Prostate gland (tissue), 2 donors: ENCODE measurements around the gene DDN.

ENCODE experiments used
- CTCF ChIP-seq, 4 experiments: fragments of 200-600 bp in 2 of 4; fragments of 450-650 bp in 2 of 4; sonication (generic) in 2 of 4; IDR thresholded peaks; 1 replicate in 3 of 4; 2 replicates in 1 of 4; pipeline ENCODE4 v1.5.1; 2016 to 2019; ENCODE audit warnings: antibody characterized with exemption in 4 of 4, mild to moderate bottlenecking in 2 of 4, moderate library complexity in 2 of 4
- POLR2A ChIP-seq: fragments of 450-650 bp; IDR thresholded peaks from one replicate; pipeline ENCODE4 v1.6.1; 2016; ENCODE audit warnings: antibody characterized with exemption, mild to moderate bottlenecking
- POLR2AphosphoS5 ChIP-seq: sonication (generic); formaldehyde crosslinking; IDR thresholded peaks from one replicate; pipeline ENCODE4 v1.6.1; 2017; ENCODE audit warnings: antibody characterized with exemption

- TF ChIP-seq CTCF (IDR thresholded peaks at IDR 0.05) (no peak), POLR2A (no peak), POLR2AphosphoS5 (no peak)
These were observed 45.5 kb upstream of the DDN start for GRCh38 chr12:49044660-49045059.
